PFSK-1 (cell line): ENCODE results near the gene DAGLA.
A peak's percentile ranks its signal among the peaks of the same experiment; 100 is the strongest.

ENCODE experiments used
- FOXP2 ChIP-seq: optimal IDR thresholded peaks from 2 replicates; pipeline ENCODE3; 2011; ENCODE audit warnings: borderline replicate concordance, control low read depth, inconsistent platforms; ENCODE audit not compliant: insufficient read depth; ENCODE audit errors: extremely low read length, extremely low read depth
- POLR2AphosphoS5 ChIP-seq: IDR thresholded peaks from 2 replicates; pipeline ENCODE4 v1.6.1; 2012; ENCODE audit warnings: low read depth, mild to moderate bottlenecking, control low read depth, low read length, moderate library complexity
- REST ChIP-seq, 2 experiments: IDR thresholded peaks; 2 replicates each; pipeline versions ENCODE4 v1.6.1 to v1.8.0; 2011 to 2012; ENCODE audit warnings: low read depth in 2 of 2, low read length in 2 of 2, control low read depth in 1 of 2, inconsistent platforms in 1 of 2, mild to moderate bottlenecking in 1 of 2, moderate library complexity in 1 of 2; ENCODE audit not compliant: insufficient read depth in 1 of 2
- SIN3A ChIP-seq: IDR thresholded peaks from 2 replicates; pipeline ENCODE4 v1.6.1; 2012; ENCODE audit warnings: mild to moderate bottlenecking, low read length, moderate library complexity, borderline replicate concordance; ENCODE audit not compliant: insufficient read depth
- TAF1 ChIP-seq: IDR thresholded peaks from 2 replicates; pipeline ENCODE4 v1.6.1; 2012; ENCODE audit warnings: low read length, control low read depth, borderline replicate concordance; ENCODE audit not compliant: insufficient read depth

DAGLA gene

DNA sequence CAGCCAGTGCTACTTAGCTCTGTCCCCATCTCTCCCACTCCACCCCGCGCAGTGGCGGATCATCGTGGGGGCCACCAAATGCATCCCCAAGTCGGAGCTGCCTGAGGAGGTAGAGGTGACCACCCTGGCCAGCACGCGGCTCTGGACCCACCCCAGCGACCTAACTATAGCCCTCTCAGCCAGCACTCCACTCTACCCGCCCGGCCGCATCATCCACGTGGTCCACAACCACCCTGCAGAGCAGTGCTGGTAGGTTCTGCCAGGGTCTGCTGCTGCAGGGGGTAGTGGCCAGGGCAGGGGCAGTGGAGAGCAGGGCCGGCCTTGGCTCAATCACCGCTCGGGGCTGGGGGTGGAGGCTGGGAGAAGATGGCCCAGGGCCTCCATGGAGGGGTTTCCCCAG, 59.2 kb downstream of the DAGLA start:
- TF ChIP-seq POLR2AphosphoS5: no peak
- no peak for TF ChIP-seq TAF1
- TF ChIP-seq SIN3A: no peak
- TF ChIP-seq FOXP2: no peak
- TF ChIP-seq REST (IDR thresholded peaks at IDR 0.05; ENCODE audit: insufficient read depth in 1 of 2, low read depth in 2 of 2, low read length in 2 of 2): no peak

GRCh38 chr11:61739966-61740365, 59.8 kb downstream of the DAGLA start:
- TF ChIP-seq TAF1: no peak
- TF ChIP-seq POLR2AphosphoS5: no peak
- no peak for TF ChIP-seq SIN3A
- TF ChIP-seq FOXP2: no peak
- no peak for TF ChIP-seq REST (IDR thresholded peaks at IDR 0.05; ENCODE audit: insufficient read depth in 1 of 2, low read depth in 2 of 2, low read length in 2 of 2)

GRCh38 chr11:61742391-61742790, 62.2 kb downstream of the DAGLA start:
- TF ChIP-seq REST (IDR thresholded peaks at IDR 0.05; ENCODE audit: insufficient read depth in 1 of 2, low read depth in 2 of 2, low read length in 2 of 2): no peak
- peak; percentile 58 for TF ChIP-seq FOXP2

DNA sequence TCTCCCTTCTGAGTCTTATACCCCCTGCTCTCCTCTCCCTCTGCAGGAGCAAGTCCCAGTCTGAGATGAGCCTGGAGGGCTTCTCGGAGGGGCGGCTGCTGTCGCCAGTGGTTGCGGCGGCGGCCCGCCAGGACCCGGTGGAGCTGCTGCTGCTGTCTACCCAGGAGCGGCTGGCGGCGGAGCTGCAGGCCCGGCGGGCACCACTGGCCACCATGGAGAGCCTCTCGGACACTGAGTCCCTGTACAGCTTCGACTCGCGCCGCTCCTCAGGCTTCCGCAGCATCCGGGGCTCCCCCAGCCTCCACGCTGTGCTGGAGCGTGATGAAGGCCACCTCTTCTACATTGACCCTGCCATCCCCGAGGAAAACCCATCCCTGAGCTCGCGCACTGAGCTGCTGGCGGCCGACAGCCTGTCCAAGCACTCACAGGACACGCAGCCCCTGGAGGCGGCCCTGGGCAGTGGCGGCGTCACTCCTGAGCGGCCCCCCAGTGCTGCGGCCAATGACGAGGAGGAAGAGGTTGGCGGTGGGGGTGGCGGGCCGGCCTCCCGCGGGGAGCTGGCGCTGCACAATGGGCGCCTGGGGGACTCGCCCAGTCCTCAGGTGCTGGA, 63.4 kb downstream of the DAGLA start:
- TF ChIP-seq FOXP2 (no peak), SIN3A (no peak), POLR2AphosphoS5 (no peak), REST (IDR thresholded peaks at IDR 0.05; ENCODE audit: insufficient read depth in 1 of 2, low read depth in 2 of 2, low read length in 2 of 2) (no peak), TAF1 (no peak)

GRCh38 chr11:61744181-61744580, 64.0 kb downstream of the DAGLA start:
- TF ChIP-seq SIN3A (no peak), FOXP2 (no peak), POLR2AphosphoS5 (no peak), REST (IDR thresholded peaks at IDR 0.05; ENCODE audit: insufficient read depth in 1 of 2, low read depth in 2 of 2, low read length in 2 of 2) (no peak), TAF1 (no peak)
